Measurements from ENCODE around the gene SIGLEC7. TPM values are rescaled to one million over a fixed set of nuclear protein-coding genes. Genes with fewer than 3 reads are reported as not detected.

The SIGLEC7 gene
- total RNA-seq, 1 experiment from 2014 or later: not detected

DNA sequence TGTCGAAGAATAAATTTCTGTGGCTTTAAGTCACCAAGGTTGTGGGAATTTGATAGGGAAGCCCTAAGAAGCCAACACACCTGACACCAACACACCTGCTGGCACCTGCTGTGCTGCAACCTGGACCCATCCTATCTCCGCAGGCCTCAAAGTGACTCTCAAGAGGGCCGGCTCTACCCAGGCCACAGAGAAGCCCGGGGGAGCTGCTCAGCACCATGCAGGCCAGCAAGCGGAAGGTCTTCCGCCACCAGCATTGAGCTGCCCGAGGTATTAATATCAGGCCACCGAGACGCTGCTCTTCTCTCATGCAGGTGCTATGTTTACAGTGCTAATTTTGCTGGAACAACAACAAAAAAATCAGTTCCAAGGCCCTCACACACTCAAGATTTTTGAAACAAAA lies 50.6 kb downstream of the SIGLEC7 start:
- Mint-ChIP-seq H3K36me3 (ENCODE audit: insufficient read depth, unreplicated experiment) (no peaks in the 10 kb centered on the region), H3K27ac (ENCODE audit: unreplicated experiment) (no peak overlapping the region), H3K4me3 (ENCODE audit: low read depth, unreplicated experiment) (no peak overlapping the region), H3K27me3 (ENCODE audit: unreplicated experiment) (peaks cover 71% of the 10 kb centered on the region), H3K4me1 (ENCODE audit: low read depth, unreplicated experiment) (peaks cover 13% of the 10 kb centered on the region), H3K9me3 (ENCODE audit: low read depth, unreplicated experiment) (no peaks in the 10 kb centered on the region)
- no TSS peak for BruUV-seq (replicated peaks)
- CTCF ChIA-PET: interaction anchor here (0.7 to 1.7 kb wide), 2 partner anchors 67 to 713 kb away, joined by 3 read pairs; no protein-coding TSS in a partner anchor
- TF ChIP-seq, protein P1, sequence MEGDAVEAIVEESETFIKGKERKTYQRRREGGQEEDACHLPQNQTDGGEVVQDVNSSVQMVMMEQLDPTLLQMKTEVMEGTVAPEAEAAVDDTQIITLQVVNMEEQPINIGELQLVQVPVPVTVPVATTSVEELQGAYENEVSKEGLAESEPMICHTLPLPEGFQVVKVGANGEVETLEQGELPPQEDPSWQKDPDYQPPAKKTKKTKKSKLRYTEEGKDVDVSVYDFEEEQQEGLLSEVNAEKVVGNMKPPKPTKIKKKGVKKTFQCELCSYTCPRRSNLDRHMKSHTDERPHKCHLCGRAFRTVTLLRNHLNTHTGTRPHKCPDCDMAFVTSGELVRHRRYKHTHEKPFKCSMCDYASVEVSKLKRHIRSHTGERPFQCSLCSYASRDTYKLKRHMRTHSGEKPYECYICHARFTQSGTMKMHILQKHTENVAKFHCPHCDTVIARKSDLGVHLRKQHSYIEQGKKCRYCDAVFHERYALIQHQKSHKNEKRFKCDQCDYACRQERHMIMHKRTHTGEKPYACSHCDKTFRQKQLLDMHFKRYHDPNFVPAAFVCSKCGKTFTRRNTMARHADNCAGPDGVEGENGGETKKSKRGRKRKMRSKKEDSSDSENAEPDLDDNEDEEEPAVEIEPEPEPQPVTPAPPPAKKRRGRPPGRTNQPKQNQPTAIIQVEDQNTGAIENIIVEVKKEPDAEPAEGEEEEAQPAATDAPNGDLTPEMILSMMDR (IDR thresholded peaks at IDR 0.05; ENCODE audit: unreplicated experiment): no peak
- DNase-seq: no peak
- intact Hi-C loops (cut with micrococcal nuclease; ENCODE audit: unreplicated experiment): no loop called here

DNA sequence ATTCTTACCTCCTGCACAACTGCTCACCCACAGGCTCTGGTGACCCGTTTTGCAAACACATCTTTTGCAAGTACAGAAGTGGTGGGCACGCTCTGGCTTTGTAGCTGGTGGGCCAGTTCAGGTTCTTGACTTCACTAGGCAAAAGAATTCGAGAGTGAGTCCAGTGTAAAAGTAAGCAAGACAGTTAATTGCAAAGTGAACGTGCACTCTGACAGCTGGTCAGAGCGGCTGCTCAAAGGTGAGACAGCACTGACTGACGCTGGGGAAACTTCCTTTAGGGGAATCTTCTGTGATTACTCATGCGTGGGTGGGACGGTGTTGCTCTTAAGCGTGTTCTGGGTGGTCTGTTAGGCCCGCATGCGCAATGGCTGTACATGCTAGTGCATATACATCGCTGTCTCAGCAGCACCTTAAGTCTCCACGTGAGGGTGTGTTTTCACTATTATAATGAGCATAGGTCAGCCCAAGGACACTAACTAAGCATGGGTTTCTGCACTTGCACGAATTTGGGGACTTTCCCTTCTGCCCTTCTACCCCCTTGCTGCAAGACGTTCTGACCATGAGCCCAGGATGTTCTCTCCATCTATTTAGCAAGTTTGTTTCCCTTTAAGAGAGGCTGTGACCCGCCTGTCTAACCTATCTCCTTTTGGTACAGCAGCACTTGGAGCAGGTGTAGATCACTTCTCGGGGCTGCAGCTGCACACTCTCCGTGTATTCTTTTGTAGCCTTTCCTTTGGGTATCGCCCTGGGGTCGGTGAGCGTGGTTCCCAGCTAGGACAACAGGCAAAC lies 52.6 kb downstream of the SIGLEC7 start:
- H3K4me1 Mint-ChIP-seq (ENCODE audit: low read depth, unreplicated experiment): peaks cover 13% of the 10 kb centered on the region

DNA sequence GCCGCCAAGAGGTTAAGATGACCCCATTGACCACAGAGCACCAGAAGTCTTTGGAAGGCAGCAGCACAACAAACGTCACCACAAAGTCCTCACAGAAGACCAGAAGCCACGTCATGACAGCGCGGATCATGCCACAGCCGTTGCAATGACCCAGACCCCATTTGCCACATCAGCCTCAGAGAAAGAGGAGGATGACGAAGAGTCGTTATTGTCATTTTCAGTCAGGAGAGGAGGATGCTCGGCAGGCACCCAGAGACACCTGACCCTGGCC lies 53.1 kb downstream of the SIGLEC7 start:
- Mint-ChIP-seq H3K27me3 (ENCODE audit: unreplicated experiment) (peaks cover 85% of the 10 kb centered on the region), H3K4me3 (ENCODE audit: low read depth, unreplicated experiment) (no peak overlapping the region), H3K27ac (ENCODE audit: unreplicated experiment) (no peak overlapping the region), H3K36me3 (ENCODE audit: insufficient read depth, unreplicated experiment) (no peaks in the 10 kb centered on the region), H3K9me3 (ENCODE audit: low read depth, unreplicated experiment) (no peaks in the 10 kb centered on the region), H3K4me1 (ENCODE audit: low read depth, unreplicated experiment) (peaks cover 13% of the 10 kb centered on the region)
- TF ChIP-seq, protein P1 (IDR thresholded peaks at IDR 0.05; ENCODE audit: unreplicated experiment): no peak
- intact Hi-C loops (cut with micrococcal nuclease; ENCODE audit: unreplicated experiment): loop anchor here (1.0 kb wide), 1 partner anchor 64 kb away; no protein-coding TSS in a partner anchor
- no TSS peak for BruUV-seq (replicated peaks)
- CTCF ChIA-PET: interaction anchor here (1.2 kb wide), 1 partner anchor 64 kb away, joined by 4 read pairs; no protein-coding TSS in a partner anchor
- no peak for DNase-seq

More for the DNA sequence above, 52.6 kb downstream of the SIGLEC7 start:
- H3K27me3 Mint-ChIP-seq (ENCODE audit: unreplicated experiment): peaks cover 83% of the 10 kb centered on the region
- no peak overlapping the region for H3K4me3 Mint-ChIP-seq (ENCODE audit: low read depth, unreplicated experiment)
- TF ChIP-seq, protein P1 (IDR thresholded peaks at IDR 0.05; ENCODE audit: unreplicated experiment): no peak
- intact Hi-C loops (cut with micrococcal nuclease; ENCODE audit: unreplicated experiment): loop anchor here (1.0 kb wide), 1 partner anchor 65 kb away; no protein-coding TSS in a partner anchor
- CTCF ChIA-PET: interaction anchor here (1.2 kb wide), 1 partner anchor 65 kb away, joined by 4 read pairs; no protein-coding TSS in a partner anchor
- no peak overlapping the region for H3K27ac Mint-ChIP-seq (ENCODE audit: unreplicated experiment)
- peak; percentile 24 for DNase-seq
- no peaks in the 10 kb centered on the region for H3K9me3 Mint-ChIP-seq (ENCODE audit: low read depth, unreplicated experiment)
- no TSS peak for BruUV-seq (replicated peaks)
- no peaks in the 10 kb centered on the region for H3K36me3 Mint-ChIP-seq (ENCODE audit: insufficient read depth, unreplicated experiment)

DNA sequence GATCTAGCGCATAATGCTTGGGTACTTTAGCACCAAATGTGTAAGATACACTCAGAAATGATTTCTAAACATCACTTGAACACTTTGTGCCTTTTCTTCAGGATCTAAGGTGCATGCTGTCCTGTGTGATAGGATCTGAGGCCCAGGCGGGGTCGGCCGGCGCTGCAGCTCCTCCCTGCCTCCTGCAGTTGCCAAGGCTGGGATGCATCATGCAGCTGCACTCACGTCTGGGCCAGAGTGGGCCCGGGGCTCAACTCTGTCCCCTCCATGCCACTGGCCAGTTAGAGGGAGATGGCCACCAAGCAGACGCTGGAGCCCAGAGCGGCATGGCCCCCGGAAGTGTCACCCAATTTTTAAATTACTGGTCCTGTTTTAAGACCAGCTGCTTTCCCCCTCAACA lies 53.5 kb downstream of the SIGLEC7 start:
- Mint-ChIP-seq H3K9me3 (ENCODE audit: low read depth, unreplicated experiment) (no peaks in the 10 kb centered on the region), H3K36me3 (ENCODE audit: insufficient read depth, unreplicated experiment) (no peaks in the 10 kb centered on the region), H3K4me1 (ENCODE audit: low read depth, unreplicated experiment) (peaks cover 13% of the 10 kb centered on the region), H3K4me3 (ENCODE audit: low read depth, unreplicated experiment) (no peak overlapping the region), H3K27me3 (ENCODE audit: unreplicated experiment) (peaks cover 85% of the 10 kb centered on the region), H3K27ac (ENCODE audit: unreplicated experiment) (no peak overlapping the region)
- no TSS peak for BruUV-seq (replicated peaks)
- TF ChIP-seq, protein P1 (IDR thresholded peaks at IDR 0.05; ENCODE audit: unreplicated experiment): no peak
- intact Hi-C loops (cut with micrococcal nuclease; ENCODE audit: unreplicated experiment): loop anchor here (1.0 kb wide), 1 partner anchor 64 kb away; no protein-coding TSS in a partner anchor
- CTCF ChIA-PET: interaction anchor here (1.2 kb wide), 1 partner anchor 64 kb away, joined by 4 read pairs; no protein-coding TSS in a partner anchor
- no peak for DNase-seq

Measured in Calu3 (cell line).